GM21526 (cell line): ENCODE measurements around the gene KRTAP19-3.
"Not testable (repeated sequence)": the region's sequence is repeated elsewhere in the genome, so short reads cannot be mapped to it uniquely, and the experiment has no call there.

Experiments
- ATAC-seq: cut with Tn5 transposase; IDR thresholded peaks from one replicate; pipeline ENCODE4 v1.9.1; 2021; ENCODE audit warnings: moderate library complexity; ENCODE audit not compliant: unreplicated experiment, low FRiP score

KRTAP19-3 gene

DNA sequence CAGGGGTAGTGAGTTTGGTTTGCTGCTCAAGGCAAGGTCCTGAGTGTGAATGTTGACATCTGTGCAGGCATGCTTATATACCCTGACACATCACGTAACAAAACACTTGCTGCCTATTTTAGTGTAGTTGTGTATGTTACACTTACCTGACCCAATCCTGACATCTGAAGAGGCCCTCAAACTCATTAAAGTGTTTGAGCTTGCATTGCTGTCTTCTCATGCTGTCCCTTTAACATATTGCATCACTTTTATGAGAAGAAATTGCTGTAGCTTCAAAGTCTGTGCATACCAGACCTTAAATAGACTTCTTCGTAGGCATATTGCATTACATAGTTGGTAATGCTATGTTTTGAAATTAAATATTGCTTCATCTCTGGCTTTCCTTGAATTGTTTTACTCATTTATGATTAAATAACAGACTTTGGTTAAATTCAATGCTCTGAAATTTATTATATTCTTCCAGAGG is at the start of gene KRTAP19-3:
Gene KRTAP19-3, minus strand, starts transcription at position 51 of the 466 bp plus-strand sequence. CDS start 56 bp downstream, outside the sequence.
- ATAC-seq = no peak

DNA sequence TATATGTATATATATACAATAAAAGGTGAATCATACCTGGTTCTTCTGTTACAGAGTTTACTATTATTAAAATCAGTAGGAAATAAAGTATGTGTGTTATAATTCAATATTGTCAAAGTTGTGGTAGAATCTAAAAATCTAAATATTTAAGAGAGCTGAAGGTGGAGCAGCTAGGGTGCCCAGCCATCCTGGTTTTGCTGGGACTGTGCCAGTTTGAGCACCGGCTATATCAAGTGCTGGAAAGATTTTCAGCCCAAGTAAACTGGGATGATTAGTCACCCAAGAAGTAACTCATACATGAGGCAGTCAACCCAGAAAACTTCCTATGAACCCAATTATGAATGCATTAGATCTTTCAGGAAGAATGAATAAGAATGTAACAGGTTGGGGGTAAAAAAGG is 27.1 kb upstream of the KRTAP19-3 start:
- ATAC-seq = no peak

DNA sequence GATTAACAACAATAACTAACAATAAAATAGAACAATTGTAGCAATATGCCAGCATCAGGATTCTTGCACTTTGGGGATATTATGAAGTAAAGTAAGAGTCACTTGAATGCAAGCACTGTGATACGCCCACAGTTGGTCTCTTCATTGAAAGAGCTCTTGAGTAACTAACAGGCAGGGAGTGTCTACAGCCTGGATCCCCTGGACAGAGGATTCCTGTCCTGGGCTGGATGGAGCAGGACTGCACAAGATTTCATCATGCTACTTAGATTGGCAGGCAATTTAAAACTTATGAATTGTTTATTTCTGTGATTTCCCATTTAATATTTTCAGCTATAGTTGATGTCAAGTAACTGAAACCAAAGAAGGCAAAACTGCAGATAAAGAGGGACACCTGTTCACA is 23.9 kb upstream of the KRTAP19-3 start:
- no peak for ATAC-seq

DNA sequence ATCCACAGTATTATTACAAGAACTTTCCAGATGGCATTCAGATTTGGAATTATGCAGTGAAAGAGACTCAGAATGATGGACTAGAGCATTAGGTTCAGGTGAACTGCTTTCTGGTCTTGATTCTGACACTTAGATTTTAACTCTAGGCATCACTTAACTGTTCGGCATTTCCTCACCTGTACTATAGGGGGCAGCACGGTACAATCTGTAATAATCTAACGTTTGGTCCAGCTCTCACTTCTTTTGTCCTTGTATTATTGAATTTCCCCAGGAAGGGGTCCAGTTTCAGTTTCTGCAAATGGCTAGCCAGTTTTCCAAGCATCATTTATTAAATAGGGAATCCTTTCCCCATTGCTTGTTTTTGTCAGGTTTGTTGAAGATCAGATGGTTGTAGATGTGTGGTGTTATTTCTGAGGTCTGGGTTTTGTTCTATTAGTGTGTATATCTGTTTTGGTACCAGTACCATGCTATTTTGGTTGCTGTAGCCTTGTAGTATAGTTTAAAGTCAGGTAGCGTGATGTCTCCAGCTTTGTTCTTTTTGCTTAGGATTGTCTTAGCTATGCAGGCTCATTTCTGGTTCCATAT is 13.9 kb upstream of the KRTAP19-3 start:
- not testable (repeated sequence) for ATAC-seq

DNA sequence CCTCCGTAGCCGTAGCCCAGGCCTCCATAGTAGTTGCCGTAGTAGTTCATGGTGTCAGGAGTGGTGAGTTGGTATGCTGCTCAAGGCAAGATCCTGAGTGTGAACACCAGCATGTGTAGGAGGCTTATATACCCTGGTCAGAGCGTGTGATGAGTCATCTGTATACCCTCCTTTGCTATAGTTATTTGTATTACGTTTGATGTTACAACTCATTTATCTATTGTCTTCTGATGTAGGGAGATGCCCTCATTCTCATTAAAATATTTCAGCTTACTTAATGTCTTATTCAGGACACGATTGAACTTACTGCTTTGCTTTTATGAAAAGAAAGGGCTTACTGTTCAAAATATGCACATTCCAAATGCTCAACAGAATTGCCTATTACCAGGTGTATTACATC is 10.2 kb upstream of the KRTAP19-3 start, which contains the start of gene KRTAP19-5:
Gene KRTAP19-5, minus strand, starts transcription at position 101 of the 400 bp plus-strand sequence. Its CDS starts 51 bp downstream, at position 50.
- no peak for ATAC-seq

DNA sequence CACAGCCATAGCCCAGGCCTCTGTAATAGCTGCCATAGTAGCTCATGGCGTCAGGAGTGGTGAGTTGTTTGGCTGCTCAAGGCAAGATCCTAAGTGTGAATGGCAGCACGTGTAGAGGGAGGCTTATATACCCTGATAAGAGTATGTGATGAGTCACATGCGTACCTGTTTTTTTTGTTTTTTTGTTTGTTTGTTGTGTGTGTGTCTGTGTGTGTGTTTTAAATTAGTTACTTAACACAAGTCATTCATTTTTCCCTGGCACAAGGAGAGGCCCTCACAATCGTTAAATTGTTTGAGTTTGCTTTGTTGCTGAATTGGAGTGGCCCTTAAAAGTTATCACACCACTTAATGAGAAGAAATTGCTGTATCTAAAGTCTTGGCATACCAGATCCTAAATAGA is 5.3 kb upstream of the KRTAP19-3 start, which contains the start of gene KRTAP19-4:
Gene KRTAP19-4, minus strand, starts transcription at position 101 of the 400 bp plus-strand sequence. Its CDS starts 55 bp downstream, at position 46.
- ATAC-seq = no peak

DNA sequence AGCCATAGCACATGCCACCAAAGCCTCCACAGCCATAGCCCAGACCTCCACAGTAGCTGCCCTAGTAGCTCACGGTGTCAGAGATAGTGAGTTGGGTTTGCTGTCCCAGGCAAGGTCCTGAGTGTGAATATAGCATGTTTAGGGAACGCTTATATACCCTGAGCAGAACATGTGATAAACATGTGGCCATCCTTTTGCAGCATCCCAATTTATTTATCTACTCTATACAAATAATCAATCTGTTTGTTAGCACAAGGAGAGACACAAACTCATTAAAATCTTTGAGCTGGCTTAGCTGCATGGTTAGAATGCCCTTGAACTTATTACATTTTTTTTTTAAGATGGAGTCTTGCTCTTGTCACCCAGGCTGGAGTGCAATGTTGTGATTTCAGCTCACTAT is 4.5 kb downstream of the KRTAP19-3 start, which contains the start of gene KRTAP19-2:
Gene KRTAP19-2, minus strand, starts transcription at position 101 of the 400 bp plus-strand sequence. Its CDS starts 88 bp downstream, at position 13.
- no peak for ATAC-seq

DNA sequence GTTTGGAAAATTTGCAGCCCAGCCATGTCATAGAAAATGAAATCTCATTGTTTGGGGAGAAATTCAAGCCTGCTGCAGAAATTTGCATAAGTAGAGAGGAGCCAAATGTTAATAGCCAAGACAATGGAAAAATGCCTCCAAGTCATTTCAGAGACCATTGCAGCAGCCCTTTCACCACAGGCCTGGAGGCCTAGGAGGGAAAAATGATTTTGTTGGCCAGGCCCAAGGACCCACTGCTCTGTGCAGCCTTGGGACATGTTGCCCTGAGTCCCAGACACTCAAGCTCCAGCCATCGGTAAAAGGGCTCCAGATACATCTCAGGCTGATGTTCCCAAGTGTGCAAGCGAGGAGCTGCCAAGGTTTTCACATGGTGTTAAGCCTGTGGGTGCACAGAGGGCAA is 5.6 kb downstream of the KRTAP19-3 start:
- no peak for ATAC-seq

DNA sequence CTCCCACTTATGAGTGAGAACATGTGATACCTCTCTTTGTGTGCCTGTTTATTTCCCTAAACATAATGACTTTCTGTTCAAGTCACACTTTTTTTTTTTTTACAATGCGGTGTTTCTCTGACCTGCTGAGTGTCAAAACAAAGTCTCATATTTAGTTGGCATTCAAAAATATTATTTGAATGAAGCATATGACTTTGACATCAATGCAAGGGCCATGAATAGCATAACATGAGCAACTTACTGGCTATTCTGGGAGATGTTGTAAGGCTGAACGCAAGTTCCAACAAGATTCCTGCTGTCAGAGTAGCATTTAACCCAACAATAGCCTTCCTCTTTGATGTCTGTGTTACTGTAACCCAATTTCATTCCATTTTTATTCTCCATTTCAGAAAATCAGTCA is 9.7 kb downstream of the KRTAP19-3 start:
- ATAC-seq = no peak

DNA sequence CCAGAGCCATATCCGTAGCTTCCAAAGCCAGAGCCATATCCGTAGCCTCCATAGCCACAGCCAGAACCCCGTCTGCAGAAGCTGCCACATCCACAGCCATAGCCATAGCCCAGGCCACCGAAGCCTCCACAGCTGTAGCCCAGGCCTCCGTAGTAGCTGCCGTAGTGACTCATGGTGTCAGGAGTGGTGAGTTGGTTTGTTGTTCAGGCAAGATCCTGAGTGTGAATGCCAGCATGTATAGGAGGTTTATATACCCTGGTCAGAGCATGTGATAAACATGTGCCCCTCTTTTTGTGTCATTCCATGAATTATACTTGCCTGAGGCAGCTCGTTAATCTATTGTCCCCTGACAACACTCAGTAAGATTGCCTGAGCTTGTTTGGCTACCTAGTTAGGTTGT is 11.7 kb downstream of the KRTAP19-3 start, which contains the start of gene KRTAP19-1:
Gene KRTAP19-1, minus strand, starts transcription at position 223 of the 400 bp plus-strand sequence. Its CDS starts 50 bp downstream, at position 173.
- no peak for ATAC-seq

DNA sequence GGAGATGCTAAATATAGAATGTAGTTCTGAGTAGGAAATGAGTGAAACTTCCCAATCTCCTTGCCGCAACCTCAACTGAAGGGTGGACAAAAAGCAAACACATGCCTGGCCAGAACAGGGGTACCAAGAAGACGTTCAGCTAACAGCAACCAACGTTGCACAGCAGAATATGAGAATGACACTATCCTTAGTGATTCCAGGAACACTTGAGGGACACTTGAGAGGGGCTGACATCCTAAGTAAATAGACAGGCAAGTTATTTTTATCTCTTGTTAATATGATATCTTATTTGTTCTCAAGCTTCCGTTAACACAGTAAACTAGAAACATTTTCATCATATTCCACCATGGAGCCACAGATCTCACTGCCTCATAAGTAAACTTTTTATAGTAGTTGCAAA is 12.6 kb downstream of the KRTAP19-3 start:
- ATAC-seq = no peak

DNA sequence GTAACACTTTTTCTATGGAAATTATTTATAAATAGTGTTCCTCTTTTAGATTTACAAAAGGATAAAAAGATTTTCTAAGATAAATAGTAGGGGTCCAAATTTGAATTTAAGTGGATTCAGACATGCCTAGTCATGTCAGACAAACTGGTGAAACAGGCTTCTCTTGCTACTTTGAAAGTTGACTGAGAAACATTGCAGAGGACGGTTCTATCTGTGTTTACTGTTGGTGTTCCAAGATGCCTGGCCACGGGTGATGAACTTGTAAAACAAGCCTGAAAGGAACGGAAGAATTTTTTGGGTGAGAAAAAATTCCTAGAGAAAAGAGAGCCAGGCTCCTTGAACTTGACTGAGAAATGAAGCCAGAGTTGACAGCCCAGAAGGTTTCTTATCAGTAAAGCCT is 13.8 kb downstream of the KRTAP19-3 start:
- ATAC-seq = no peak

DNA sequence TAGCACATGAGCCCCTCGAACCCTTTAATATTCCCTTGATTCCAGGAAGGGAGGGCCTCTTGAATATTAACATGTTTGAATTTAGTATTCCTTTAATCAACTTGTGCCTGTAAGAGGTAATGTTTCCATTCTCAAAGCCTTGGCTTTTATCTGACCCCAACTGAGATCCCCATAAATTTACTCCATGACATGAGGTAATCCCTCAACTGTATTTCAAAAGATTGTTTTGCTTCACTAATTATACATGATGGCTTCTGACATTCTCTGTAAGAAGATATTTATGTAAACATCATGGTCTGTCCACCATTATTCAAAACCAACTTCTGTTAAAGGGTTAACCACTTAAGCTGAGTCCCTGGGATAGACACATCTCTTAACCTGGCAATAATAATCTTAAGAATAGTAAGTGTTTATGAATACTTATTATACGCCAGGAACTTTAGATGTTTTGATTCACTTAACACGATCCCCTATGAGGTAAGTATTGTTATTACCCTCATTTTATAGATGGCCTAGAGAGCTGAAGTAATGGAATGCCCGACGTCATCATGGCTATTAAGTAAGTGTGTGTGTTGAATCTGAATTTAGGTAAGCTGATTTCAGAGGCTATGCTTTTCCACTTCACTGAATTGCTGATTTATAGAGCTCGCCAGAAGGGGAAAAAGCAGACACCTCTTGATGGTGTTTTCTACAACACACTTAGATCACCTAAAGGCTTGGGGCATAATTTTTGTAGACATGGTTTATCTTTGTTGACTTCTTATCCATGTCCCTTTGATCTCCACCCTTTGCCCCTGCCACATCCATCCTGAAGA is 22.7 kb downstream of the KRTAP19-3 start:
- ATAC-seq = no peak

DNA sequence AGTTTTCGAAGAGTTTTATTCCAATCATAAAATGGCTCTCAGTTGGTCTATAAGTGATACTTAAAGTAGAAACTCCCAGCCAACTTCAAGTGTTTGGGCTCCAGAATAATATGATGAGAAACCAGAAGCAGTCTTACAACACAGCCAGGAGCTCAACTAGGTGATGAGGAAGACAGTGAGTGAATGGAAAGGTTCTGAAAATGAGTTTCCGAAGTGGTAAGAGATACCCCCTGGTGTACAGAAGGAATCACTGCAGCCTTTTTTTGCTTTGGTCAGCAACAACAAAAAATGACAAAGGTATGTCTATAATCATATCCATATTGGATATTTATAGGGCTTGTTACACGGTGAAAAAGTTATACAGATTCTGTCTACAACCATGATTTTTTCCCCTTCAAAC is 28.1 kb downstream of the KRTAP19-3 start:
- no peak for ATAC-seq

DNA sequence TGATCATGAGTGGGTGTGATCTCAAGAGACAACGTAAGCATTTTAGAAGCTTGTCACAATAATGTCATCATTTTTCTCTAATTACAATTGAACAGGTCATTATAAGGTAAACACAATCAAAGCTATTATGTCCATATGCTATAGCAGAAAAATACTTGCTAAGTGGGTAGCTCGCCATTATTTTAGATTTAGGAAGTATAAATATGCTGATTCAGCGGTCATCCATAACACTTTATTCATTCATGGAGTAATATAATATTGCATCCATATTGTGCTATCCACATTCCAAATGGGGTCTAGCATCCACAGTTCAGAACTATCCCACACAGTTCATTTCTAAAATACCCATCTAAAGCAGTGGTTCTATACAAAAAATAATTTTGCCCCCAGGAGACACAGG is 43.3 kb downstream of the KRTAP19-3 start:
- ATAC-seq = no peak

DNA sequence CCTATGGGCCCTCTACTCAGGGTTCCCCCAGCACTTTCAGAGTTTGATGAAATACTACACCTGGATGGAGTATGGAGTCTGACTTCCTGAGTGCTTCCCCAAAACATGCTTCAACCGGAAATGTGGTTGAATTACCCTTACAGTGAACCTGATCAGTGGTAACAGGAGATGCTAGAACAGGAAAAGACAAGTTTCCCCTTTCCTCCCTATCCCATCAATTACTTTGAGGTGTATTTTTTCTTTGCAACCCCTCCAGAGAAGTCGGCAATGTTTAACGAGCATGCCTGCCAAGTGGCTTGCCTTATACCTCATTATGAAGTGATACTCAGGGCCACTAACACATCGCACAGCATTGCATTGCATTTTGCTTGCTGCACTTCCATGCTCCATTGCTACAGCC is 44.8 kb downstream of the KRTAP19-3 start:
- no peak for ATAC-seq

DNA sequence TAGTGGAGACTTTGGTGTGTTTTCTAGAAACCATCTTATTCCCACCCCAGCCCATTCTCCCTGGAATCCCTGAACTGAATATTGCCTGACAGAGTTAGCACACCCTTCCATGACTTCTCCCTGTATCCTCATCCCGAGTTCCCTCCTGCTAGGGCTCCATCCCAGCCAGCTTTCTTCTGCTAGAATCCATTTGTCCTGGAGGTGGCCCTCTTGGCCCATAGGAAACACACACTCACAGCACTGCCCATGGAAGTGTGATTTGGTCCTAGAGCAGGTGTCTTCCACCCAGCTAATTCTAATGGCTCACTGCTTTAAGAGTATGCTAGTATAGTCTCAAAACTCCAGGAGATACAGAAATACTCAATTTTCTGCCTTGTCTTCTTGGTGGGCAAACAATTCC is 47.6 kb downstream of the KRTAP19-3 start:
- no peak for ATAC-seq

DNA sequence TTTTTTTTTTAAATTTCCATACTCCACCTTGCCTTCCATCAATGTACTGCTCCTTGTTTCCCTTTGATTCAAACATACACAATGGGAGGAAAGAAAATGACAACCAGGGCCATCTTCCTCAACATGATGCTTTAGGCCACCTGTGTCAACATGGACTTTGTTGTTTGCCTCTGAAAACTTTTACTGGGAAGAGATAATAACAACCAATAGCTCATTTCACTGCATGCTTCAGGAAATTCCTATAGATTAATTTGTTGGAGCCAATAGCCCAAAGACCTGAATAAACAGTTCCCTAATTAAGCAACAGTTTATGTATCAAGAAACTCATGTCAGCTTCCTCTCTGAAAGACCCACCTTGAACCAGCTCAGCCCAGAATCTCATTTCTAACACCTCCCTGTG is 48.6 kb downstream of the KRTAP19-3 start:
- no peak for ATAC-seq
